ENCODE measurements around the gene LY6G5C. TPM values are rescaled to one million over a fixed set of nuclear protein-coding genes. Genes with fewer than 3 reads are reported as not detected.

The LY6G5C gene
- total and polyA plus RNA-seq, 9 of the 15 experiments (the other 6 are each of a cell fraction or from before 2014, with no cell fraction given), result 0.10 to 0.67 (median 0.46) TPM; not detected in 4

DNA sequence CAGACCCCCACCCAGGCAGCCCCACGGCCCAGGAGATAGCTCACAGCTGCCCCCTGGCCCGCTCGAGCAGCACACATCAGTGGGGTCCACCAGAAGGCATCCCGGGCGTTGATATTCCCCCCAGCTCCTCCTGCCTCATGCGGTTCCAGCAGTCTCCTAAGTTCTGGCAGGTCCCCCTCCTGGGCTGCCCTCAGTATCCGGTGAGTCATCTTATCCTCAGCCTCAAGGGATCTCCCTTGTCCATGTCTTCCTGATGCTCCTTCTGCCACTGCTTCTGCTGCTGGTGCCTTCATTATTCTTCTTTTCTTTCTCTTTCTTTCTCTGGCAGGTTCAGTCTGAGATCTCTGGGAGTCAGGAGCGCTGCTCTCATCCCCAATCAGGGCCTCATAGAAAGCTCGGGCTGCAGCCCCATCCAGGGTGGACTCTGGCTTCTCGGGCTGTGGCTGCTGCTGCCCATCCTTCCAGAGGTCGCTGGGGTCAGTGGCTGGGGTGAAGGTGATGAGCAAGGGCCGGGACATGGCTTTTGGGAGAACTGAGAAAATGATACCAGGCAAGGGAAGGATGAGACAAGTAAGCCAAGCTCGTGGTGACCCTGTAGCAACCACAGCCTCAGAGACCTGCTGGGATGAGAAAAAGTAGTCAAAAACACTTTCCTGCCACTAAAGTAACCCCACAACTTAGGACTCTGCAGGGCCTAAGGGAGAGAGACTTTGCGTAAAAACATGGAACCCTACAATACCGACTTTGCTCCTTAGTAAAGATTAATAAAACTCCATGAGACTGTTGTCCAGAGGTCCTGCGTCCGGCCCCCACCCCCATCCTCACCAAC, 16.7 kb downstream of the LY6G5C start (continued):
- TF ChIP-seq MAFF (IDR thresholded peaks at IDR 0.05; ENCODE audit: low read length), result peak; percentile 5; the same call in 1 of the 2 replicates
- TF ChIP-seq POU5F1 (IDR thresholded peaks at IDR 0.05; ENCODE audit: borderline replicate concordance, low read depth, low read length, partially characterized antibody), result no peak
- no peak for TF ChIP-seq KLF16 (IDR thresholded peaks at IDR 0.05)
- TF ChIP-seq, protein P1, sequence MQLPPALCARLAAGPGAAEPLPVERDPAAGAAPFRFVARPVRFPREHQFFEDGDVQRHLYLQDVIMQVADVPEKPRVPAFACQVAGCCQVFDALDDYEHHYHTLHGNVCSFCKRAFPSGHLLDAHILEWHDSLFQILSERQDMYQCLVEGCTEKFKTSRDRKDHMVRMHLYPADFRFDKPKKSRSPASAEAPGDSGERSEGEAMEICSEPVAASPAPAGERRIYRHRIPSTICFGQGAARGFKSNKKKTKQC (CRISPR knock-in tag; IDR thresholded peaks at IDR 0.05), result no peak
- TF ChIP-seq SOX6 (IDR thresholded peaks at IDR 0.05), result no peak
- no peak for TF ChIP-seq SRSF3 (IDR thresholded peaks at IDR 0.05; ENCODE audit: insufficient read depth, low read length)
- TF ChIP-seq ZNF785 (CRISPR knock-in tag; IDR thresholded peaks at IDR 0.05), result no peak
- no peak for TF ChIP-seq RBM34 (IDR thresholded peaks at IDR 0.05; ENCODE audit: borderline replicate concordance, insufficient read depth, low read length)
- TF ChIP-seq KLF13 (tag; IDR thresholded peaks at IDR 0.05; ENCODE audit: borderline replicate concordance, low read depth), result no peak
- 0 out of 2 replicates have a peak, but pooled peaks have one; percentile 11 for TF ChIP-seq ZFPM2 (CRISPR knock-in tag; IDR thresholded peaks at IDR 0.05)
- no peak for TF ChIP-seq TCF7L2 (IDR thresholded peaks at IDR 0.05; ENCODE audit: low read depth, low read length)
- TF ChIP-seq, protein P2, sequence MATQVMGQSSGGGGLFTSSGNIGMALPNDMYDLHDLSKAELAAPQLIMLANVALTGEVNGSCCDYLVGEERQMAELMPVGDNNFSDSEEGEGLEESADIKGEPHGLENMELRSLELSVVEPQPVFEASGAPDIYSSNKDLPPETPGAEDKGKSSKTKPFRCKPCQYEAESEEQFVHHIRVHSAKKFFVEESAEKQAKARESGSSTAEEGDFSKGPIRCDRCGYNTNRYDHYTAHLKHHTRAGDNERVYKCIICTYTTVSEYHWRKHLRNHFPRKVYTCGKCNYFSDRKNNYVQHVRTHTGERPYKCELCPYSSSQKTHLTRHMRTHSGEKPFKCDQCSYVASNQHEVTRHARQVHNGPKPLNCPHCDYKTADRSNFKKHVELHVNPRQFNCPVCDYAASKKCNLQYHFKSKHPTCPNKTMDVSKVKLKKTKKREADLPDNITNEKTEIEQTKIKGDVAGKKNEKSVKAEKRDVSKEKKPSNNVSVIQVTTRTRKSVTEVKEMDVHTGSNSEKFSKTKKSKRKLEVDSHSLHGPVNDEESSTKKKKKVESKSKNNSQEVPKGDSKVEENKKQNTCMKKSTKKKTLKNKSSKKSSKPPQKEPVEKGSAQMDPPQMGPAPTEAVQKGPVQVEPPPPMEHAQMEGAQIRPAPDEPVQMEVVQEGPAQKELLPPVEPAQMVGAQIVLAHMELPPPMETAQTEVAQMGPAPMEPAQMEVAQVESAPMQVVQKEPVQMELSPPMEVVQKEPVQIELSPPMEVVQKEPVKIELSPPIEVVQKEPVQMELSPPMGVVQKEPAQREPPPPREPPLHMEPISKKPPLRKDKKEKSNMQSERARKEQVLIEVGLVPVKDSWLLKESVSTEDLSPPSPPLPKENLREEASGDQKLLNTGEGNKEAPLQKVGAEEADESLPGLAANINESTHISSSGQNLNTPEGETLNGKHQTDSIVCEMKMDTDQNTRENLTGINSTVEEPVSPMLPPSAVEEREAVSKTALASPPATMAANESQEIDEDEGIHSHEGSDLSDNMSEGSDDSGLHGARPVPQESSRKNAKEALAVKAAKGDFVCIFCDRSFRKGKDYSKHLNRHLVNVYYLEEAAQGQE (IDR thresholded peaks at IDR 0.05; ENCODE audit: borderline replicate concordance), result no peak; the same call in 1 of the 2 replicates
- TF ChIP-seq, protein P2 (CRISPR knock-in tag; IDR thresholded peaks at IDR 0.05; ENCODE audit: low read depth), result no peak
- TF ChIP-seq ZNF583 (CRISPR knock-in tag; IDR thresholded peaks at IDR 0.05), result 0 out of 2 replicates have a peak, but pooled peaks have one; percentile 39
- TF ChIP-seq, protein P3, sequence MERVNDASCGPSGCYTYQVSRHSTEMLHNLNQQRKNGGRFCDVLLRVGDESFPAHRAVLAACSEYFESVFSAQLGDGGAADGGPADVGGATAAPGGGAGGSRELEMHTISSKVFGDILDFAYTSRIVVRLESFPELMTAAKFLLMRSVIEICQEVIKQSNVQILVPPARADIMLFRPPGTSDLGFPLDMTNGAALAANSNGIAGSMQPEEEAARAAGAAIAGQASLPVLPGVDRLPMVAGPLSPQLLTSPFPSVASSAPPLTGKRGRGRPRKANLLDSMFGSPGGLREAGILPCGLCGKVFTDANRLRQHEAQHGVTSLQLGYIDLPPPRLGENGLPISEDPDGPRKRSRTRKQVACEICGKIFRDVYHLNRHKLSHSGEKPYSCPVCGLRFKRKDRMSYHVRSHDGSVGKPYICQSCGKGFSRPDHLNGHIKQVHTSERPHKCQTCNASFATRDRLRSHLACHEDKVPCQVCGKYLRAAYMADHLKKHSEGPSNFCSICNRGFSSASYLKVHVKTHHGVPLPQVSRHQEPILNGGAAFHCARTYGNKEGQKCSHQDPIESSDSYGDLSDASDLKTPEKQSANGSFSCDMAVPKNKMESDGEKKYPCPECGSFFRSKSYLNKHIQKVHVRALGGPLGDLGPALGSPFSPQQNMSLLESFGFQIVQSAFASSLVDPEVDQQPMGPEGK (CRISPR knock-in tag; IDR thresholded peaks at IDR 0.05; ENCODE audit: borderline replicate concordance), result no peak
- no peak for TF ChIP-seq BRCA1 (IDR thresholded peaks at IDR 0.05)
- TF ChIP-seq BRCA1 (CRISPR knock-in tag; IDR thresholded peaks at IDR 0.05), result no peak
- TF ChIP-seq ZNF347 (CRISPR knock-in tag; IDR thresholded peaks at IDR 0.05; ENCODE audit: low read depth), result peak; percentile 17; the same call in 1 of the 2 replicates
